Raji (cell line): ENCODE data around the gene ARHGAP21.

Experiments used
- POLR2A ChIP-seq: IDR thresholded peaks from 2 replicates; pipeline ENCODE4 v1.6.1; 2011; ENCODE audit warnings: low read depth, low read length, control low read depth; ENCODE audit not compliant: insufficient read depth

The ARHGAP21 gene

DNA sequence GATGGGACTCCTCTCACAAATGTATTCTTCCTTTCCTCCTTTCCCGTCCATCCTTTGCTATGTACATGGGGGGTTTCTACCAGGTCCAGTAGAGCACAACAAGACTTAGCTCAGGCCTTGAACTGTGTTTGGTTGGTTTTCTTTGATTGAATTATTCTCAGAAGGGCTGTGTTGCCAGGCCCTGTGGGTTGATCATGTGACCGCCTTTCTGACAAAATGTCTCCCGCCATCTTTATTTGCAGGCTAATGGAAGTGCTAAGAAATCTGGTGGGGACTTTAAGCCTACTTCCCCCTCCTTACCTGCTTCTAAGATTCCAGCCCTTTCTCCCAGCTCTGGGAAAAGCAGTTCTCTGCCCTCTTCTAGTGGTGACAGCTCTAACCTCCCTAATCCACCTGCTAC is 178.1 kb downstream of the ARHGAP21 start:
- no peak for TF ChIP-seq POLR2A

DNA sequence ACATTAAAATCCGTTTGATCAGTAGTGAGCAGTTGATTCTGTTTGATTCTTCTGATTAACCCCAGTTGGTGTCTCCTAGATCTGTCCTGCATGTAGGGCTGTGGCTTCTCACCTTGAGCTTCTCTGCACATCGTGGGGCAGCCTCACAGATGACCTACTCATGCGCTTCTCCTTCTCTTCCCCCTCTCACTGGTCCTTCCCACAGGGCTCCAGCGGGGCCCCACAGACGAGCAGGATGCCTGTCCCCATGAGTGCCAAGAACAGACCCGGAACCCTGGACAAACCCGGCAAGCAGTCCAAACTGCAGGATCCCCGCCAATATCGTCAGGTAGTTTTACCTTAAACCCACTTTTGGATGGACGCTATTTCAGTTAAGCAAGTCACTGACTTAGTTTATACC is 178.9 kb downstream of the ARHGAP21 start:
- no peak for TF ChIP-seq POLR2A

DNA sequence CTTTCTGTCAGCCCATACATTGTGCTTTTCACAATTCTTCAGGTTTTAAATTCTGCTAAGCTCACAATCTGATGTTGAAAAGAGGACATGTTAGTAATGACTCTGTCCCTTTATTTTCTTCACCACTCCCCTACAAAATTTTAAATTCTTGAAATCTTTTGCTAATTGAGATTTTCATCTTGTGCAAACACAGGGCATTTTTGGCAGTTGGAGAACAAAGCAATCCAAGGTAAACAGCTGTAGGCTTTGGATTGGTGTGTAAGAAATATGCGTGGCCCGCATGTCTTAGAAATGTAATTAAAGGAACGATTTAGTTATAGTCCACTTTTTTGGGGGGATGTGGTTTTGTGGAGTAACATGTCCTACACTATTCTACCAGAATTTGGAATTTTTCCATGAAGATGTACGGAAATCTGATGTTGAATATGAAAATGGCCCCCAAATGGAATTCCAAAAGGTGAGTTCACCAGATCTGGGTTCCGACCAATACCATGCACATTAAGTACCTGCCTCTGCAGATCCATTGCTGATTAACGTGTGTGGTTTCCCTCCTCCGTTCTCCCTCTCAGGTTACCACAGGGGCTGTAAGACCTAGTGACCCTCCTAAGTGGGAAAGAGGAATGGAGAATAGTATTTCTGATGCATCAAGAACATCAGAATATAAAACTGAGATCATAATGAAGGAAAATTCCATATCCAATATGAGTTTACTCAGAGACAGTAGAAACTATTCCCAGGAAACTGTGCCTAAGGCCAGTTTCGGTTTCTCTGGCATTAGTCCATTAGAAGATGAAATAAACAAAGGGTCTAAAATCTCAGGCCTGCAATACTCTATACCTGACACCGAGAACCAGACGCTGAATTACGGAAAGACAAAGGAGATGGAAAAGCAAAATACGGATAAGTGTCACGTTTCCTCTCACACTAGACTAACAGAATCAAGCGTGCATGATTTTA is 181.1 kb downstream of the ARHGAP21 start:
- TF ChIP-seq POLR2A, result no peak

DNA sequence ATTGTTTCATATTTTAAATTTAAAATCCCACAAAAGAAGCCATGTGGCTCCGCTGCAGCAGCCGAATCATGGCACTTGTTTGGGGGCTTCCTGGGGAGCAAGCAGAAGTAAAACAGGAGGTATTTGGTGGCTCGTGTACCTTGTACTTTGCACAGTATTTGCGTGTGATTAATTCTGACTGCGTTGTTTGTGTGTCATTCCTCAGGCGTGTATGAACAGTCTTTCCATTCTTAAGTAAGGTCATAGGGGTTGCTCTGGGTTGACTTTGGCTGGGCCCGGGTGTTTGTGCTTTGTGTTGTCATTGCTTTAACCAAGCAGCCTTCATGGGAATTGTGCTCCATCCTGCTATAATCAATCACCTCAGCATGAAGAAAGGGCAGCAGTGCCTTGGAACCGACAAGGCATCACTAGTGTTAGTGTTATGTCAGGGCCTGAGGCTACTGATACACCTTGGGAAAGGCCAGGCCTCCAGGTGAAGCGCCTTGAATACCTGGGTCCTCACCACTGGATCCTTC is 182.4 kb downstream of the ARHGAP21 start:
- no peak for TF ChIP-seq POLR2A

DNA sequence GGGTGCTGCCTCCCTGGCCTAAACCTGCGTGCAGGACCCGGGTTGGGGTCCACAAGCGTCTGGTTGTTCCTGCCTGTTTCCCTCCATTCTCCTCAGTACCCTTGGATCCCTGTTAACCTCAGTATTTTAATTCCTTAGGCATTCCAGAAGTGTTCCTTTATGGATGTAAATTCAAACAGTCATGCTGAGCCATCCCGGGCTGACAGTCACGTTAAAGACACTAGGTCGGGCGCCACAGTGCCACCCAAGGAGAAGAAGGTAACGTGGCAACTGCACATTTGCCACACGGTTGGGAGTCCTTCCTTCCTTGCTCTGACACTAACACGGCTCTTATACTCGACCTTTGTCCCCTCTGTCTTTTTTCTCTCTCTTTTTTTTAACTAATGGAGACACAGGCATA is 187.1 kb downstream of the ARHGAP21 start:
- TF ChIP-seq POLR2A, result no peak

DNA sequence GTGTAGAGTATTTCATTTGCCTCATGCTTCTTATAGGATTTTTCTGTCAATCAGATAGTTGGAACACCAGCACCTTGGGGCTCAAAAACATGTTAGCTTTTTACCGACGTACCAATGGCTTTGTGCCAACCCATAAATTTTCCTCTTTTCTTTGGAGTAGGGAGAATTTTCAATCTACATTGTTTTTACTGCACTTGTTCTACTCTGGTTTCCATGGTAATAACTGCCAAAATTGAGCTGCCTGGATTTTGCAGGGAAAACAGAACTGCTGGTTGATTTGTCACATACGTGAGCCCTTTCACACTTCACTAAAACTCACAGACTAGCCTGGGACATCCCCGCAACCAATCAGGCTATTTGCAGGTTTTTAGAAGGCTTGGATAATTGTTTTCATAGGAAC is 189.7 kb downstream of the ARHGAP21 start:
- TF ChIP-seq POLR2A, result no peak
